ENCODE results near the gene ATXN7L1.

- TF ChIP-seq EZH2 (IDR thresholded peaks at IDR 0.05; ENCODE audit: borderline replicate concordance, insufficient read depth, low read depth, low read length, poor library complexity, severe bottlenecking): no peak
- no peak for TF ChIP-seq CTCF (IDR thresholded peaks at IDR 0.05)
Observed at GRCh38 chr7:105775580-105775979, 100.8 kb downstream of the ATXN7L1 start.
